K562 (cell line): ENCODE data around the gene USH1G. TPM values are rescaled to one million over a fixed set of nuclear protein-coding genes. Genes with fewer than 3 reads are reported as not detected.

Experiments
- ATAC-seq: fragments of 200-7000 bp; cut with Tn5 transposase; 3 replicates; pipeline ENCODE4 v1.9.1; 2020; ENCODE audit warnings: moderate library complexity
- BruUV-seq: library from RNA; stranded (reverse); fragments of 400-500 nt; replicated peaks from 2 replicates; lab custom pipeline; 2021; lab: Mats Ljungman, UMichigan
- CTCF ChIA-PET: fragments of 300-600 bp; formaldehyde crosslinking; extraction: SDS; loops from one replicate; lab custom pipeline; 2021; ENCODE audit warnings: low intra/inter-chr PET ratio; lab: Yijun Ruan, JAX
- POLR2A ChIA-PET: fragments of 300-600, 350-650 bp; sonication (Branson Sonifier 250); formaldehyde crosslinking; extraction: SDS; loops from one replicate; lab custom pipeline; 2021; ENCODE audit warnings: antibody characterized with exemption, inconsistent platforms; lab: Yijun Ruan, JAX
- DNase-seq, 4 experiments: peaks; one replicate each; pipeline versions ENCODE4 v3.0.0 to v3.0.0-alpha.2; 2011 to 2018; ENCODE audit warnings: low spot score in 3 of 4, mixed read lengths in 3 of 4; ENCODE audit errors: extremely low read depth in 1 of 4
- FAIRE-seq: peaks from 2 replicates; lab custom pipeline; 2011; peaks lifted over from hg19 to GRCh38; lab: Jason Lieb, UNC
- H2AFZ ChIP-seq: 2 replicates; pipeline ENCODE4 v1.6.0; 2011; ENCODE audit warnings: low read depth, low read length, control low read depth, inconsistent platforms
- H3K27ac ChIP-seq: fragments of 200-600 bp; 3 replicates; pipeline ENCODE4 v1.8.0; 2011; ENCODE audit warnings: low read depth, mild to moderate bottlenecking, control low read depth, inconsistent platforms, low read length, moderate library complexity, mixed read lengths; ENCODE audit errors: extremely low read depth
- H3K27me3 ChIP-seq, 2 experiments: fragments of 300-600 bp in 1 of 2; 2 replicates in 1 of 2; 3 replicates in 1 of 2; pipeline versions ENCODE4 v1.6.0 to v1.8.0; 2011; ENCODE audit warnings: inconsistent platforms in 2 of 2, low read length in 2 of 2, mild to moderate bottlenecking in 1 of 2, mixed read lengths in 1 of 2, moderate library complexity in 1 of 2; ENCODE audit not compliant: control insufficient read depth in 2 of 2, insufficient read depth in 2 of 2
- H3K36me3 ChIP-seq: fragments of 300-600 bp; 3 replicates; pipeline ENCODE4 v1.8.0; 2011; ENCODE audit warnings: mild to moderate bottlenecking, low read length, inconsistent platforms; ENCODE audit not compliant: control insufficient read depth, insufficient read depth
- H3K4me1 ChIP-seq, 2 experiments: fragments of 200-600 bp in 1 of 2; replicated peaks in 1 of 2; 2 replicates in 1 of 2; 3 replicates in 1 of 2; pipeline versions ENCODE4 v1.5.1 to v1.8.0; 2011; ENCODE audit warnings: inconsistent platforms in 2 of 2, low read length in 2 of 2, mild to moderate bottlenecking in 1 of 2, mixed read lengths in 1 of 2, moderate library complexity in 1 of 2; ENCODE audit not compliant: control insufficient read depth in 2 of 2, insufficient read depth in 2 of 2
- H3K4me2 ChIP-seq: 2 replicates; pipeline ENCODE4 v1.6.1; 2011; ENCODE audit warnings: low read length, control low read depth, inconsistent platforms, mixed read lengths; ENCODE audit not compliant: insufficient read depth
- H3K4me3 ChIP-seq: fragments of 200-600 bp; sonication (generic), shearing (Covaris generic); 2 replicates; pipeline ENCODE4 v1.5.1; 2016; ENCODE audit warnings: control low read depth, inconsistent platforms
- H3K79me2 ChIP-seq: fragments of 200-600 bp; 3 replicates; pipeline ENCODE4 v1.8.0; 2011; ENCODE audit warnings: low read length, inconsistent platforms; ENCODE audit not compliant: control insufficient read depth, insufficient read depth
- H3K9ac ChIP-seq, 2 experiments: 2 replicates each; pipeline versions ENCODE4 v1.6.0 to v1.6.1; 2011; ENCODE audit warnings: low read depth in 2 of 2, low read length in 2 of 2, control low read depth in 1 of 2, inconsistent platforms in 1 of 2, mild to moderate bottlenecking in 1 of 2, mixed read lengths in 1 of 2; ENCODE audit not compliant: insufficient read depth in 1 of 2
- H3K9me1 ChIP-seq: one replicate; pipeline ENCODE4 v1.6.0; 2011; ENCODE audit warnings: inconsistent platforms, mild to moderate bottlenecking, low read length, moderate library complexity; ENCODE audit not compliant: control insufficient read depth, insufficient read depth
- H3K9me3 ChIP-seq: replicated peaks from 2 replicates; pipeline ENCODE4 v1.5.1; 2011; ENCODE audit warnings: low read depth, low read length, inconsistent platforms; ENCODE audit not compliant: control insufficient read depth, insufficient read depth
- H4K20me1 ChIP-seq: replicated peaks from 2 replicates; pipeline ENCODE4 v1.6.1; 2011; ENCODE audit warnings: low read length, inconsistent platforms, mixed read lengths; ENCODE audit not compliant: control insufficient read depth, insufficient read depth
- BCOR ChIP-seq: fragments of 450-650 bp; IDR thresholded peaks from 2 replicates; pipeline ENCODE4 v1.6.1; 2016
- BRD9 ChIP-seq: fragments of 450-650 bp; IDR thresholded peaks from 2 replicates; pipeline ENCODE4 v1.6.1; 2018; ENCODE audit warnings: low read depth; ENCODE audit not compliant: partially characterized antibody
- FOXK2 ChIP-seq, 2 experiments: fragments of 450-650 bp; IDR thresholded peaks in 1 of 2; conservative IDR thresholded peaks in 1 of 2; 2 replicates each; pipeline ENCODE4 v1.6.1; 2016; ENCODE audit warnings: low read depth in 2 of 2, mild to moderate bottlenecking in 1 of 2
- RBM25 ChIP-seq: fragments of 200-400 bp; formaldehyde crosslinking; IDR thresholded peaks from 2 replicates; pipeline ENCODE4 v1.6.1; 2018; ENCODE audit warnings: low read length, low read depth, moderate library complexity; ENCODE audit not compliant: severe bottlenecking
- TBL1XR1 ChIP-seq, 2 experiments: IDR thresholded peaks; 2 replicates each; pipeline ENCODE4 v1.6.1; 2012; ENCODE audit warnings: improper control_type of control experiment in 2 of 2, low read length in 2 of 2, mild to moderate bottlenecking in 1 of 2
- ZFP36 ChIP-seq: fragments of 150-350 bp; IDR thresholded peaks from 2 replicates; pipeline ENCODE4 v1.6.1; 2018; ENCODE audit warnings: low read length, low read depth; ENCODE audit not compliant: partially characterized antibody
- ZNF174 ChIP-seq: fragments of 250-450 bp; sonication (Bioruptor Pico); IDR thresholded peaks from 2 replicates; pipeline ENCODE4 v1.4.0; 2020; ENCODE audit warnings: mild to moderate bottlenecking
- ZNF197 ChIP-seq: fragments of 200-800 bp; sonication (Bioruptor generic); IDR thresholded peaks from 2 replicates; pipeline ENCODE4 v1.6.1; 2016; ENCODE audit warnings: low read depth, missing genetic modification characterization, missing compliant biosample characterization
- ZNF224 ChIP-seq: sonication (generic); formaldehyde crosslinking; IDR thresholded peaks from 2 replicates; pipeline ENCODE4 v1.8.0; 2022; ENCODE audit warnings: mild to moderate bottlenecking, missing genetic modification reagents
- WGBS: fragments of 100-300 bp; shearing (Covaris generic); methylation state at CpG from one replicate; pipeline ENCODE4 v1.1.6; 2016; ENCODE audit warnings: low coverage, mixed read lengths; ENCODE audit not compliant: insufficient coverage; ENCODE audit errors: missing lambda C conversion rate; 5-methylcytosine and 5-hydroxymethylcytosine counted together
- in situ Hi-C: fragments of 300-500 bp; cut with MboI; formaldehyde crosslinking; loops from 4 replicates; pipeline ENCODE4 v1.15.0; 2018; ENCODE audit warnings: inconsistent platforms, mixed read lengths
- intact Hi-C: fragments of 100-400 bp; cut with micrococcal nuclease; formaldehyde crosslinking; loops from 2 replicates; pipeline ENCODE4 v1.14.2; 2022
- polyA plus RNA-seq, 8 experiments: library from polyadenylated mRNA; depleted of rRNA in 4 of 8; stranded (reverse) in 5 of 8; unstranded in 3 of 8; fragments of >200 nt; fragmentation: Nextera tagmentation in 2 of 8; fragmentation: Illumina TruSeq in 1 of 8; extraction: Ambion mirVana in 2 of 8; extraction: Trizol in 1 of 8; gene quantifications; 2 replicates each; pipeline versions ENCODE4 v1.2.1 to v1.2.3, GENCODE V29; 2011 to 2014; ENCODE audit warnings: inconsistent platforms in 1 of 8, missing spikeins in 1 of 8
- total RNA-seq, 7 experiments: library from RNA; depleted of rRNA in 6 of 7; stranded (reverse); fragments of >200 nt in 6 of 7; fragmentation: Illumina TruSeq in 2 of 7; extraction: Trizol in 2 of 7; gene quantifications; 2 replicates each; pipeline versions ENCODE4 v1.2.1 to v1.2.3, GENCODE V29; 2011 to 2021; ENCODE audit warnings: low replicate concordance in 1 of 7

USH1G gene
- total and polyA plus RNA-seq, 9 of the 15 experiments (the other 6 are each of a cell fraction or from before 2014, with no cell fraction given) = 0.22 to 1.00 (median 0.64) TPM; not detected in 2

- TF ChIP-seq ZNF224 (no peak), ZNF197 (CRISPR knock-in tag) (no peak), FOXK2 (conservative IDR thresholded peaks at IDR 0.05 in 1 of 2, IDR thresholded peaks at IDR 0.05 in 1 of 2; ENCODE audit: low read depth in 2 of 2) (no peak), BRD9 (no peak), TBL1XR1 (IDR thresholded peaks at IDR 0.05; ENCODE audit: low read length in 2 of 2) (no peak), RBM25 (peak; percentile 61), ZNF174 (CRISPR knock-in tag) (no peak), BCOR (peak; percentile 50; the same call in 1 of the 2 replicates), ZFP36 (peak; percentile 55)
- FAIRE-seq (no peak), DNase-seq (no peak), ATAC-seq (no peak)
- POLR2A ChIA-PET = interaction anchor here (1.5 kb wide), 1 partner anchor 11 kb away, joined by 8 read pairs; the partner anchor contains the start of gene FADS6
- no peaks in the 10 kb centered on the region; a peak in 1 of 5 replicates for H3K4me1 ChIP-seq
- H2AFZ ChIP-seq = no peak overlapping the region
- no peak overlapping the region for H3K4me2 ChIP-seq
- no peak overlapping the region for H3K27ac ChIP-seq
- H3K4me3 ChIP-seq = no peak overlapping the region
- no peaks in the 10 kb centered on the region for H3K36me3 ChIP-seq
- no TSS peak for BruUV-seq
- H3K9ac ChIP-seq = peak overlapping the region in 1 of 2 experiments; percentile 10; a peak in 1 of 4 replicates
- no peaks in the 10 kb centered on the region for H3K9me1 ChIP-seq
- in situ Hi-C loops (no loop called here), intact Hi-C loops (no loop called here)
- H3K27me3 ChIP-seq = peaks cover 10 to 24% of the 10 kb centered on the region in 2 experiments; a peak in 4 of 5 replicates
- no peaks in the 10 kb centered on the region for H3K9me3 ChIP-seq
- no peaks in the 10 kb centered on the region for H4K20me1 ChIP-seq
- WGBS = 21% methylated on average over 7 of the region's 7 CpGs
- CTCF ChIA-PET = no interaction called here
- no peaks in the 10 kb centered on the region for H3K79me2 ChIP-seq
Observed at GRCh38 chr17:74904687-74905409, 18.2 kb downstream of the USH1G start.
